Hepatocyte (in vitro differentiated cells): Measurements from ENCODE around the gene COL15A1. TPM values are rescaled to one million over a fixed set of nuclear protein-coding genes. Genes with fewer than 3 reads are reported as not detected.

ENCODE experiments used
- DNase-seq: peaks from one replicate; pipeline ENCODE4 v3.0.0-alpha.2; 2016; ENCODE audit warnings: low spot score
- H2AFZ ChIP-seq: fragments of 200-600 bp; sonication (generic); 2 replicates; pipeline ENCODE4 v1.6.0; 2016; ENCODE audit warnings: antibody characterized with exemption, mild to moderate bottlenecking
- H3K27ac ChIP-seq: fragments of 200-600 bp; sonication (generic); 2 replicates; pipeline ENCODE4 v1.5.1; 2016; ENCODE audit warnings: mild to moderate bottlenecking
- H3K27me3 ChIP-seq: fragments of 200-600 bp; sonication (generic); 2 replicates; pipeline ENCODE4 v1.6.1; 2016
- H3K36me3 ChIP-seq: fragments of 200-600 bp; sonication (generic); replicated peaks from 2 replicates; pipeline ENCODE4 v1.5.1; 2016; ENCODE audit warnings: low read depth; ENCODE audit not compliant: insufficient read depth
- H3K4me1 ChIP-seq: fragments of 200-600 bp; sonication (generic); 2 replicates; pipeline ENCODE4 v1.5.1; 2016; ENCODE audit warnings: mild to moderate bottlenecking, moderate library complexity; ENCODE audit not compliant: insufficient read depth
- H3K4me2 ChIP-seq: fragments of 200-600 bp; sonication (generic); 2 replicates; pipeline ENCODE4 v1.6.0; 2016
- H3K4me3 ChIP-seq: fragments of 200-600 bp; sonication (generic); 2 replicates; pipeline ENCODE4 v1.5.1; 2016; ENCODE audit warnings: mild to moderate bottlenecking
- H3K79me2 ChIP-seq: fragments of 200-600 bp; sonication (generic); 2 replicates; pipeline ENCODE4 v1.6.0; 2017; ENCODE audit warnings: mild to moderate bottlenecking
- H3K9me2 ChIP-seq: fragments of 200-600 bp; sonication (generic); replicated peaks from 2 replicates; pipeline ENCODE4 v1.6.0; 2017; ENCODE audit warnings: mild to moderate bottlenecking; ENCODE audit not compliant: insufficient read depth
- H3K9me3 ChIP-seq: fragments of 200-600 bp; sonication (generic); 2 replicates; pipeline ENCODE4 v1.5.1; 2016; ENCODE audit warnings: low read depth, mild to moderate bottlenecking
- H4K20me1 ChIP-seq: fragments of 200-600 bp; sonication (generic); 2 replicates; pipeline ENCODE4 v1.6.0; 2016; ENCODE audit warnings: mild to moderate bottlenecking; ENCODE audit not compliant: insufficient read depth, poor library complexity, severe bottlenecking
- EZH2 ChIP-seq: fragments of 200-600 bp; sonication (generic); IDR thresholded peaks from 2 replicates; pipeline ENCODE4 v1.6.1; 2016; ENCODE audit warnings: antibody characterized with exemption, mild to moderate bottlenecking, borderline replicate concordance
- EZH2phosphoT487 ChIP-seq: fragments of 200-600 bp; sonication (generic); IDR thresholded peaks from one replicate; pipeline ENCODE4 v1.6.1; 2018; ENCODE audit warnings: antibody characterized with exemption, mild to moderate bottlenecking, low read depth, moderate library complexity; ENCODE audit not compliant: unreplicated experiment, severe bottlenecking
- WGBS: methylation state at CpG from one replicate; pipeline ENCODE4 v1.1.6; 2016; ENCODE audit warnings: low lambda C conversion rate; ENCODE audit errors: missing lambda C conversion rate; 5-methylcytosine and 5-hydroxymethylcytosine counted together
- polyA plus RNA-seq: library from polyadenylated mRNA; unstranded; fragments of >200 nt; fragmentation: Nextera tagmentation; extraction: Ambion mirVana; gene quantifications from 2 replicates; pipeline ENCODE4 v1.2.1, GENCODE V29; 2016
- total RNA-seq: library from RNA; depleted of rRNA; stranded (reverse); fragments of >200 nt; gene quantifications from 2 replicates; pipeline ENCODE4 v1.2.3, GENCODE V29; 2014
- TF ChIP-seq, protein P1 (sequence below): fragments of 200-600 bp; sonication (generic); IDR thresholded peaks from 2 replicates; pipeline ENCODE4 v1.5.1; 2016; ENCODE audit warnings: antibody characterized with exemption, mild to moderate bottlenecking; ENCODE audit not compliant: poor library complexity

Gene COL15A1
- total and polyA plus RNA-seq, 2 experiments from 2014 or later, result 97.6 to 106 TPM

DNA sequence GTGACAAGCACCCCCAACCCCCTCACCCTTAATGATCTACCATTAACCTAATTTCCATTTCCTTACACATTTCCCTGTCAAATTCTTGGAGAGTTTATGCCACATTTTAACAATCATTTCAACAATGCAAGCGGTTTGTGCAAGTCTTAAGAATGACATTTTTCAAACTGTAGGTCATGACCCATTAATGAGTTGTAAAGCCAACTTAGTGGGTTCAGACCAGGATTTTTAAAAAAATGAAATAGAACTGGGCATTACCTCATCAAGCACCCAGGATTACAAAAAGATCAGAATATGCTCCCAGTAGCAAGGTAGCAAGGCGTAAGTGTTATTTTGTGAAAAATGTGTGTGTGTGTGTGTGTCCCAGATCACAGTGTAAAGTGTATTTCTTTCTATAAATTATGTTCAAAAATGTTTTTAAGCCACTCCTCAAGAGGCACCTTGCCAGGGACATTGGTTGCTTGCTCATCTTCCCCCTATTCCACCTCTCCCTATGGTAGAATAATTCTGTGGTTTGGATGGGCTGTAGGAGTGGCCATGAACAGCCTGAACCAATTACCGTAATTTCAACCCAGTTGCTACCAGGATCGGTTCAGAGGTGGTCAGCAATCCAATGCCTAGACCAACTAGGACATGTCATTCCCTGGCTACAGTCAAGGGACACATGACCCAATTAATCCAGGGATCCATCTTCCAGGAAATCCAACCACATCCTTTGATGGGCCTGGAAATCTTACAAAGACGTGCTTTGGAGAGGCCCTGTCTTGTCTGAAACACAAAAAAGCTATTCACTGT, 146.8 kb downstream of the COL15A1 start:
- DNase-seq, result no peak
- no peak overlapping the region for H3K27ac ChIP-seq
- TF ChIP-seq, protein P1, sequence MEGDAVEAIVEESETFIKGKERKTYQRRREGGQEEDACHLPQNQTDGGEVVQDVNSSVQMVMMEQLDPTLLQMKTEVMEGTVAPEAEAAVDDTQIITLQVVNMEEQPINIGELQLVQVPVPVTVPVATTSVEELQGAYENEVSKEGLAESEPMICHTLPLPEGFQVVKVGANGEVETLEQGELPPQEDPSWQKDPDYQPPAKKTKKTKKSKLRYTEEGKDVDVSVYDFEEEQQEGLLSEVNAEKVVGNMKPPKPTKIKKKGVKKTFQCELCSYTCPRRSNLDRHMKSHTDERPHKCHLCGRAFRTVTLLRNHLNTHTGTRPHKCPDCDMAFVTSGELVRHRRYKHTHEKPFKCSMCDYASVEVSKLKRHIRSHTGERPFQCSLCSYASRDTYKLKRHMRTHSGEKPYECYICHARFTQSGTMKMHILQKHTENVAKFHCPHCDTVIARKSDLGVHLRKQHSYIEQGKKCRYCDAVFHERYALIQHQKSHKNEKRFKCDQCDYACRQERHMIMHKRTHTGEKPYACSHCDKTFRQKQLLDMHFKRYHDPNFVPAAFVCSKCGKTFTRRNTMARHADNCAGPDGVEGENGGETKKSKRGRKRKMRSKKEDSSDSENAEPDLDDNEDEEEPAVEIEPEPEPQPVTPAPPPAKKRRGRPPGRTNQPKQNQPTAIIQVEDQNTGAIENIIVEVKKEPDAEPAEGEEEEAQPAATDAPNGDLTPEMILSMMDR, result no peak
- TF ChIP-seq EZH2, result no peak
- TF ChIP-seq EZH2phosphoT487, result no peak
- H3K36me3 ChIP-seq, result no peaks in the 10 kb centered on the region
- H2AFZ ChIP-seq, result no peak overlapping the region
- H3K79me2 ChIP-seq, result no peaks in the 10 kb centered on the region
- no peaks in the 10 kb centered on the region for H4K20me1 ChIP-seq
- no peak overlapping the region for H3K4me2 ChIP-seq
- H3K27me3 ChIP-seq, result no peaks in the 10 kb centered on the region
- no peaks in the 10 kb centered on the region for H3K9me2 ChIP-seq
- no peak overlapping the region for H3K4me3 ChIP-seq
- WGBS, result 86% methylated on average over 5 of the region's 5 CpGs
- no peaks in the 10 kb centered on the region for H3K9me3 ChIP-seq
- H3K4me1 ChIP-seq, result no peaks in the 10 kb centered on the region

DNA sequence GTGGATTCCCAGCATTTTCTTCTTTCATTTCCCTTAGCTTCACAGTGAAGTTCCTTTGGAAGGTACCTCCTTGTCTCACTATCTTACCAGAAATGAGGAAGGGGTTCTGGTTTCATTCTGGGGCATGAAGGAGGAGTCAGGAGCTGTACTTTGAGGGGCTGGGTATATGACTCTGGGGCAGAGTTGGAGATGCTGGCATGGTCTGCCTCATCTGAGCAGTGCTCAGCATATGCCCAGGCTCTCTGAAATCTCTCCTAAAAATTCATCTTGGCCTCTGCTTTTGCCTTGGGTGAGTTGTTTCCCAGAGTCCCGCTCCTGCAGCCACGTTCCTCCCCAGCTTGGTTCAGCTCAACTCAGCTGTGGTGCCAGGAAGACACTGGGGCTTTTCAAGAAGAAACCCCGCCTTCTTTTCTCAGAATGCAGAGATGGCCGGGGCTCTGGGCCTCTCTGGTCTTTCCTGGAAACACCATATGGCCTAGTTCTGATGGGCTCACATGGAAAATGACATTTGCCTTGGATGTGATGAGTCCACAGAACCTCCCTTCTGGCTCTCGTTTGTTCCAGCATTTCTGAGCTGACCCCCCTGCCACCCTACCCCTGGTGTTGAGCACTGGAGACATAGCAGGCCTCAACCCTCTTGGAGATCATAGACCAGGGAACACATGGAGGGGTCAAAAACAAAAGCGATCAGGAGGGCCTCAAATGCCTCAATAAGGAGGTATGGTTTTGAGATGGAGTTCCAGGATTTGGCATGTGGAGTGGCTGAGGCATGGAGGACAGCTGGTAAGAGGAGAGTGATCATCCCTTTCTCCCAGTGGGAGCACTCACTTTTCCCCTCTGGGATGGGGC, 149.2 kb downstream of the COL15A1 start:
- Histone ChIP-seq H2AFZ (no peak overlapping the region), H3K36me3 (no peaks in the 10 kb centered on the region), H3K27me3 (no peaks in the 10 kb centered on the region), H3K9me3 (no peaks in the 10 kb centered on the region), H3K4me1 (no peaks in the 10 kb centered on the region), H4K20me1 (no peaks in the 10 kb centered on the region), H3K79me2 (no peaks in the 10 kb centered on the region), H3K9me2 (no peaks in the 10 kb centered on the region), H3K4me3 (no peak overlapping the region), H3K27ac (no peak overlapping the region), H3K4me2 (no peak overlapping the region)
- no peak for TF ChIP-seq EZH2
- TF ChIP-seq EZH2phosphoT487, result no peak
- TF ChIP-seq, protein P1, result no peak
- no peak for DNase-seq
- 93% methylated on average over 6 of the region's 6 CpGs for WGBS

DNA sequence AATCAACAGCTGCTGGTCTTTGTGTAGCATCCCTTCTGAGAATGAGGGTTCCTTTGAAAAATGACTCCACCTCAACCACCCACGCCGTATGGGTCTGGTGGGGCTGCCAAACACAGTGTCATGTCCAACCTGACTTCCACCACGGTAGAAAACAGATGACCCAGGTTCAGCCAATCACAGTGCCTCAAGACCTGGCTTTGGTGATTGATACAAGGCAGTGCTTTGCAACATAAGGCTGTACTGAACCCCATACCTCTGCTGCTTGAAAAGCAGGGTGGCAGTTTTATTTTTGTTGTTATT, 149.7 kb downstream of the COL15A1 start:
- 91% methylated on average over 3 of the region's 3 CpGs for WGBS
- H3K27ac ChIP-seq, result no peak overlapping the region
- H3K4me1 ChIP-seq, result no peaks in the 10 kb centered on the region
- H3K27me3 ChIP-seq, result no peaks in the 10 kb centered on the region
- H2AFZ ChIP-seq, result no peak overlapping the region
- no peaks in the 10 kb centered on the region for H3K36me3 ChIP-seq
- H4K20me1 ChIP-seq, result no peaks in the 10 kb centered on the region
- H3K79me2 ChIP-seq, result no peaks in the 10 kb centered on the region
- no peak for TF ChIP-seq EZH2phosphoT487
- no peak for TF ChIP-seq EZH2
- TF ChIP-seq, protein P1, result no peak
- no peaks in the 10 kb centered on the region for H3K9me2 ChIP-seq
- no peak overlapping the region for H3K4me3 ChIP-seq
- H3K9me3 ChIP-seq, result no peaks in the 10 kb centered on the region
- DNase-seq, result no peak
- H3K4me2 ChIP-seq, result no peak overlapping the region
